ENCODE data around the gene PFKFB1.

Gene PFKFB1

GRCh38 chrX:55008571-55009358 lies 14.8 kb upstream of the PFKFB1 start:
- no peak overlapping the region for H3K4me3 ChIP-seq (ENCODE audit: low read depth, low read length)
- in situ Hi-C loops (cut with HindIII; ENCODE audit: low sequenced_read_pairs), result no loop called here
- no peak for TF ChIP-seq CTCF (IDR thresholded peaks at IDR 0.05; ENCODE audit: low read depth, low read length, missing control alignments)
- DNase-seq (ENCODE audit: low read depth), result no peak

DNA sequence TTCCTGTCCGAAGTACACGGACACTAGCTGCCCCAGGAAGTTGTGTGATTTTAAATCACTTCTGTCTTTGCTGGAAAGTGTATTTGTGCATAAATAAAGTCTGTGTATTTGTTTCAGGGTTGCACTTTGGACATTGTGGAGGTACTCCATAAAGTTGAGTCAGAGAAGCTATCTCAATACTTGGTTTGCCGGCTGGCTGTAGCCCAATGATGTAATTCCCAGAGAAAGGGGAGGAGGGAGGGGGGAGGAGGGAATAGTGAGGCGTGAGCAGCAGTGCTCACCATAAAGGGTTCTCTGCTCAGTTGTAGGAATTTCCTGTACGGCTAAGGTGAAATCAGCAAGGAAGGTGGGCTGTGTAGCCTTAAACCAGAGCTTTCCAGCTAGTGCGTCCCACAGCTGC lies 13.7 kb upstream of the PFKFB1 start:
- peak; percentile 9 for DNase-seq (ENCODE audit: low read depth)
- in situ Hi-C loops (cut with HindIII; ENCODE audit: low sequenced_read_pairs), result no loop called here
- H3K4me3 ChIP-seq (ENCODE audit: low read depth, low read length), result no peak overlapping the region
- no peak for TF ChIP-seq CTCF (IDR thresholded peaks at IDR 0.05; ENCODE audit: low read depth, low read length, missing control alignments)

GRCh38 chrX:55006827-55007621 lies 13.0 kb upstream of the PFKFB1 start:
- DNase-seq (ENCODE audit: low read depth), result no peak
- TF ChIP-seq CTCF (IDR thresholded peaks at IDR 0.05; ENCODE audit: low read depth, low read length, missing control alignments), result no peak
- H3K4me3 ChIP-seq (ENCODE audit: low read depth, low read length), result no peak overlapping the region
- in situ Hi-C loops (cut with HindIII; ENCODE audit: low sequenced_read_pairs), result no loop called here

- TF ChIP-seq CTCF (IDR thresholded peaks at IDR 0.05; ENCODE audit: low read depth, low read length, missing control alignments), result no peak
- in situ Hi-C loops (cut with HindIII; ENCODE audit: low sequenced_read_pairs), result no loop called here
- H3K4me3 ChIP-seq (ENCODE audit: low read depth, low read length), result no peak overlapping the region
- no peak for DNase-seq (ENCODE audit: low read depth)
Measured at GRCh38 chrX:55005256-55005655, 11.3 kb upstream of the PFKFB1 start.

- no peak overlapping the region for H3K4me3 ChIP-seq (ENCODE audit: low read depth, low read length)
- no peak for DNase-seq (ENCODE audit: low read depth)
- in situ Hi-C loops (cut with HindIII; ENCODE audit: low sequenced_read_pairs), result no loop called here
- TF ChIP-seq CTCF (IDR thresholded peaks at IDR 0.05; ENCODE audit: low read depth, low read length, missing control alignments), result no peak
Measured at GRCh38 chrX:55004231-55004630, 10.2 kb upstream of the PFKFB1 start.

GRCh38 chrX:54999717-55000598 lies 6.0 kb upstream of the PFKFB1 start, which contains the start of gene APEX2:
Gene APEX2 (plus strand): TSS chrX:55000363. CDS start chrX:55000423, 60 bp downstream.
- peak within 1 kb of the TSS; percentile 65 for H3K4me3 ChIP-seq (ENCODE audit: low read depth, low read length)
- DNase-seq (ENCODE audit: low read depth), result peak; percentile 71
- no peak for TF ChIP-seq CTCF (IDR thresholded peaks at IDR 0.05; ENCODE audit: low read depth, low read length, missing control alignments)
- in situ Hi-C loops (cut with HindIII; ENCODE audit: low sequenced_read_pairs), result no loop called here

All from astrocyte of the cerebellum (primary cell).